Fibroblast of skin of back (primary cell): Measurements from ENCODE around the gene PAK6.

Experiments
- DNase-seq: peaks from one replicate; pipeline ENCODE4 v3.0.0-alpha.2; 2013

The PAK6 gene

DNA sequence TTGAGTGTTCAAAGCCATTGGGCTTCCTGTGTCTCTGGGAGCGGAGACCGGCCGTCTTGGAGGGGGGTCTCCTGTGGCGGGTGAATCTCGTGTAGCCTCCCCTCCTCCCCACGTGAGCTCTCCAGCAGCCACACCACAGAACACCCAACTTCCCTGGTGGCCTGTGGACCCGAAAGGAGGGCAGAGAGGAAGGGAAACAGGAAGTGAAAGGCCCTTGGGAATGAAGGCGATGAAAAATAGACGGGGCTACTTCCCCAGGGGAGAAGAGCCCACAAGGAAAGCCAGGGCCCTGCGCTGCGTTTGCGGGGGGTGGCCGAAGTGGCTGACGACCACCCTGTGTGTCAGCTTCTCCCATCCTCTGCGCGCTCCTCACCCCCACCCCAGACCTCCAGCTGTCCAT lies 38.6 kb downstream of the PAK6 start:
- DNase-seq, result no peak

GRCh38 chr15:40278026-40278425 lies 39.2 kb downstream of the PAK6 start:
- no peak for DNase-seq

- DNase-seq, result peak; percentile 37
Observed at GRCh38 chr15:40279437-40280141, 40.7 kb downstream of the PAK6 start.

- DNase-seq, result no peak
Observed at GRCh38 chr15:40280260-40281056, 41.6 kb downstream of the PAK6 start.

DNA sequence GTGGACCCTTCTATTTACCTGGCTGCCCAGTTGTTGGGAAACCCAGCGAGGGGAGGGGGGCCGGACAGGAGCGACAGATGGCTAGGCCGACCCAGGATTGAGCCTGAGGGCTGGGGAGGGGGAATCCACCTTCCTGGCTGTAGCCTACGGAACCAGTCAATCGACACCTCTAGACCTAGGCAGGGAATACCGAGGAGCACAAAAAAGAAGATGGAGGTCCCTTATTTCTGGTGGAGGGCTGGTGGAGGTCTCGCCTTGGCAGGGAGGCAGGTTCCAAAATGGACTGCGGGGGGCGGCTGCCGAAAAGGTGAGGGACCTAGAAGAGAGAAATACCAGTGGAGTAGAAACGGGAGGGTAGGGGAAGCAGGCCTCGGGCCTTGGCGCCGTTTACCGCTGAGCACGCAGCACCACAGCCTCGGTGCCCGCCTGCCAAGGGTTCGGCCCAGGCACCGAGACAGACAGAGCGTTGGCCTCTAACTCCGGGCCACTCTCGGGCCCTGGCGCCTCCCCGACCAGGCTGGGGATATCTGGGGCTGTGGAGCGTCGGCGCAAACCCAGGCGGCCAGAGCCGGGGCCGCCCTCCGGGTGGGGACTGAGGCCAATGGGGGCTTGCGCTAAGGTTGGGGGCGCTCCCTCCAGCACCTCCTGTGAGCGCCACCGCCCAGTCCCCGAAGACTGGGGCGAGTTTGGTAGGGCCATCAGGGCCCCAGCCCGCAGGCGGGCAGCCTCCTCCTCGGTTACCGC lies 42.4 kb downstream of the PAK6 start:
- DNase-seq, result no peak

- DNase-seq, result no peak
Observed at GRCh38 chr15:40281801-40282146, 42.9 kb downstream of the PAK6 start.

DNA sequence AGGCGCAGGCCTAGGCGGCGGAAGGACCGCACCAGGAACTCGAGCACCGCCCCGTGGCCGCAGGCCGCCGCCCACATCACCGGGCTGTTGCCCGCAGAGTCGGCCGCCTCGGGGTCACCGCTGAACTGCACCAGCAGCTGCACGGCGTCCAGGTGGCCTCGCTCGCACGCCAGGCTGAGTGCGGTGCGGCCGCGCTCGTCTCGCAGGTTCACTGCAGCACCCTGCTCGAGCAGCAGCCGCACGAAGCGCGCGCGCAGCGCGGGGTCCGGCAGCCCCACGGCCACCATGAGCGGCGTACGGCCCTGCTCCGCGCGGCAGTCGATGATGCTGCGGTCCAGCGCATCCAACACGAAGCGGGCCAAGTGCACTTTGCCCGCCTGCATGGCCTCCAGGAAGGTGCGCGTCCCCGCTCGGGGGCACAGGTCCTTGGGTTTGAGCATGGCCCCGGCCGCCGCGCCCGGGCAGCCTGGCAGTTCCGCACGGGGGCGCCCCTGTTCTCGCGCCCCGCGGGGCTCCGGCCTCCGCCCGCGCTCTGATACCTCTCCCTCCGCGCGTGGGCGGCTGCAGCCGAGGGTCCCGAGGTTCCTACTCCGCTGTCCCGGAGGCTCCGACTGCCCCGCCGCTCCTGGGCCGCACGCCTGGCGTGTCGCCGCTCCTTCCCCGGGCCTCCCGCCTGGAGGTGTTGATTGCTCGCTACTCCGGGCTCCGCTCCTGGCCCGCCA lies 43.4 kb downstream of the PAK6 start:
- DNase-seq, result peak; percentile 8

- DNase-seq, result peak; percentile 15
Observed at GRCh38 chr15:40282869-40283614, 44.2 kb downstream of the PAK6 start, which contains the start of gene ANKRD63. TSS of gene ANKRD63 (minus strand) at chr15:40283064. CDS start at chr15:40282586, 478 bp downstream.

- DNase-seq, result no peak
Observed at GRCh38 chr15:40283615-40284300, 44.9 kb downstream of the PAK6 start.

- peak; percentile 16 for DNase-seq
Observed at GRCh38 chr15:40285151-40285550, 46.3 kb downstream of the PAK6 start.

GRCh38 chr15:40285554-40286011 lies 46.7 kb downstream of the PAK6 start:
- peak; percentile 9 for DNase-seq

- no peak for DNase-seq
Observed at GRCh38 chr15:40286061-40286532, 47.2 kb downstream of the PAK6 start.

- no peak for DNase-seq
Observed at GRCh38 chr15:40286794-40287193, 47.9 kb downstream of the PAK6 start.

GRCh38 chr15:40287505-40287904 lies 48.6 kb downstream of the PAK6 start:
- DNase-seq, result no peak

GRCh38 chr15:40287968-40288367 lies 49.1 kb downstream of the PAK6 start:
- peak; percentile 26 for DNase-seq

DNA sequence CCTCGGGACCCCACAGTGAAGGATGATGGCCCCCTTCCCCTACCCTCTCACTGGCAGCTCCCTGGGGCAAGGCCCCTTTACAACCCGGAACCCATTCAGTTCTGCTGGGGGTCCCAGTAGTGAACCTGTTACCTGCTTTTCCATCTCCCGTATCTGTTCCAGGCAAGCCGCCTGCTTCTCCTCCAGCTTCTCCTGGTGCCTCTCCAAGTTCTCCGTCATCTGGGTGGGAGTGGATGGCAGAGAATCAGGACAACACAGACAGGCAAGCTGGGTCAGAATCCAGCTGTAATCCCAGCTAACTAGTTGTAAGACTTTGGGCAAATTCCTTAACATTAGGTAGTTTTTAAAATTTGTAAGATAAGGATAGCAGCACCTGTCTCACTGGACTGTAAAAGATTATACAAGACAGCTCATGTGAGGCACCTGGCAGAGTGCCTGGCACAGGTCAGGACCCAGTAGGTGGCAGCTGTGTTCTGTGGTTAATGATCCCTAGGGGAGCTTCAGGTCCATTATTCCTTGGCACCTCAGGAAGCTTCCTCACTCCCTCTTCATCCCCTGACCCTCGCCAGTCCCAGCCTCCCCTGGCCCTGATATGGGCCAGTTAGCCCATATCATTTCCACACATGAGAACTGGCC lies 50.4 kb downstream of the PAK6 start:
- DNase-seq, result no peak

DNA sequence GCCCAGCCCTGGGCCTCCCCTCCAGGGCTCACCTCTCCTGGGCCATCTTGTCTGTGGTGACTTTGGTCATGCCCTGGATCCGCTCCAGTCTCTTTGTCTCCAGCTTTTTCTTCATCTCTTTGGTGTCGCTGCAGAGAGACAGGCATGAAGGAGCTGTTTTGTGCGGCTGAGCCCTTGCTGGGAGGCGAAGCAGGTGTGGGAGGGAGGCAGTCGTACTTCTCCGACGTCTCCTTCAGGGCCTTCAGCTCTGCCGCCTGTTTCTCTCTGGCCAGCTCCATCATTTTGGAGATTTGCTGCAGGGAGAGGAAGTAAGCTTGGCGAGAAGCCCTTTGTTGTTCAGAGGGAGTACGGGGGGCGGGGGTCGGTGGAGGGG lies 51.7 kb downstream of the PAK6 start:
- no peak for DNase-seq

- peak; percentile 66 for DNase-seq
Observed at GRCh38 chr15:40290918-40291574, 52.2 kb downstream of the PAK6 start.

GRCh38 chr15:40292246-40292645 lies 53.4 kb downstream of the PAK6 start:
- DNase-seq, result no peak

DNA sequence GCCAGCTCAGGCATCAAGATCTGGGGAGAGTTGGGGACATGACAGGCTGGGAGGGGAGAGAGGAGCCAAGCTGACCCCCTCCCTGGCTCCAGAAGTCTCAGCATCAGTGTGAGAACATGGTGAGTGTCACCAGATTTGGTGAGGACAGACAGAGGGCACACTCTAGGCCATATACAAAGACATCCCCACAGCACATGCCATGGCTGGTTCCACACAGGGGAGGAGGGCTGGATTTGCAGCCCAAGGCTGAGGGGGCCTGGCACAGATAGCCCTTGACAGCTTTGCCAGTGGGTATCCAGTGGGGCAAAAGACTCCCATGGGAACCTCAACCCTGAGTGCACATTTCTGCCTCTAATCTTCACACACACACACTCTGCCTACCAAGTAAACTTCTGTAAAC lies 54.1 kb downstream of the PAK6 start:
- no peak for DNase-seq
